Esophagus (tissue), 2 donors: ENCODE results near the gene CNIH4. TPM values are rescaled to one million over a fixed set of nuclear protein-coding genes. Genes with fewer than 3 reads are reported as not detected.

ENCODE experiments used
- H3K27ac ChIP-seq, 2 donors: one replicate each; pipeline ENCODE4 v1.5.1; 2013; ENCODE audit warnings: low read depth in 2 of 2, mild to moderate bottlenecking in 2 of 2, inconsistent platforms in 1 of 2, low read length in 1 of 2, moderate library complexity in 1 of 2
- H3K27me3 ChIP-seq, 2 donors: one replicate each; pipeline ENCODE4 v1.6.1; 2013; ENCODE audit warnings: low read length in 2 of 2, control low read depth in 1 of 2, mild to moderate bottlenecking in 1 of 2; ENCODE audit not compliant: insufficient read depth in 2 of 2, control insufficient read depth in 1 of 2
- H3K36me3 ChIP-seq, 2 donors: one replicate each; pipeline ENCODE4 v1.6.1; 2013; ENCODE audit warnings: low read length in 1 of 2; ENCODE audit not compliant: control insufficient read depth in 2 of 2, insufficient read depth in 2 of 2
- H3K4me1 ChIP-seq, 2 donors: one replicate each; pipeline ENCODE4 v1.6.1; 2013; ENCODE audit warnings: low read length in 1 of 2; ENCODE audit not compliant: control insufficient read depth in 2 of 2, insufficient read depth in 2 of 2
- H3K4me3 ChIP-seq, 2 donors: one replicate each; pipeline ENCODE4 v1.5.1; 2013; ENCODE audit warnings: low read length in 2 of 2, mild to moderate bottlenecking in 2 of 2, low read depth in 1 of 2, moderate library complexity in 1 of 2
- H3K9me3 ChIP-seq, 2 donors: one replicate each; pipeline ENCODE4 v1.6.1; 2013; ENCODE audit warnings: mild to moderate bottlenecking in 2 of 2, low read depth in 1 of 2, low read length in 1 of 2, moderate library complexity in 1 of 2; ENCODE audit not compliant: control insufficient read depth in 2 of 2, insufficient read depth in 1 of 2
- WGBS, 2 donors: extraction: QIAGEN DNeasy Blood & Tissue Kit; methylation state at CpG; one replicate each; pipeline ENCODE4 v1.1.7; 2013; 5-methylcytosine and 5-hydroxymethylcytosine counted together
- polyA plus RNA-seq, 2 donors: library from polyadenylated mRNA; stranded (reverse); fragments of 200-250 nt; gene quantifications; one replicate each; pipeline ENCODE4 v1.2.3, GENCODE V29; 2013
- donor health status: healthy with polysubstance abuse.
- donor health status: Bipolar disorder and iron deficiency.

Gene CNIH4
- polyA plus RNA-seq, 2 donors, result 57.0 to 71.4 TPM

- H3K4me3 ChIP-seq, result no peak overlapping the region
- no peaks in the 10 kb centered on the region for H3K4me1 ChIP-seq
- no peak overlapping the region for H3K27ac ChIP-seq
- H3K36me3 ChIP-seq, result peaks cover 0 to 5% of the 10 kb centered on the region in 2 donors
- H3K9me3 ChIP-seq, result no peaks in the 10 kb centered on the region
- 93% methylated on average over 5 of the region's 5 CpGs for WGBS, 2 donors
- no peaks in the 10 kb centered on the region for H3K27me3 ChIP-seq
Measured at GRCh38 chr1:224390517-224390916, 33.8 kb downstream of the CNIH4 start.

DNA sequence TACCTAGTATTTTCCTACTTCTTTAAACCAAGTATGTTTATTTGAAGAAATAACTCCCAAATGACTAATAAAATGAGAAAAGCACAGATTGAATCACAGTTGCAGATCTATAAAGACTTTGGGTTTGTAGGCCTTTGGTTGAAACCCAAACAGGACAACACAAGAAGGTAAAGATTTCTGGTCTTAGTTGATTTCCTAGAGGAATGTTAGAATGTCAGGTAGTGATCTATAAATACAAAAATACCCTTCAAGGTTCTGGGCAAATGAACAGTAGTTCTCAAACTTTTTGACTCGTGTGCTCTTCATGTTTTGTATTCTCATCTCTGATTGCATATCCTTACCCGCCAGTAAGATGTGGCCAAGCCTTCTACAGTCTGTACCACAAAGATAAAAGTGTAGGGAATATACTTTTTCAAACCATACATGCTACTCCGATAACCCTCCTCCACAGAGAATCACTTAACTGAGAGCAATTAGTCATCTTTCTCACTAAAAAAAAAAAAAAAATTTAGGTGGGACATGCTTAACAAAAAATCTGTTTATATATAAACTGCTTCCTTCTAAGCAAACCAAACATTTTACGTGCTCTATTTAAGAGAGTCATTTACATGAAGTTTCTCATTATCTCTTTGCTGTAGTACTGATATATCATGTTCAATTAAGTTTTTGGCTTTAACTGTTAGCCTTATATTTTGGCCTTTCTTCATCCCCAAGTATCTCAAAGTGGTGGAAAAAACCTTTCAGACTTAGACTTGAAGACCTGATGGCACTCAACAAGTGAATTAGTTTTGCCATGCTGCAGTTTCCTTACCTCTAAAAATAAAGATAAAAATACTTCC lies 36.0 kb downstream of the CNIH4 start:
- Histone ChIP-seq H3K36me3 (peaks cover 0 to 5% of the 10 kb centered on the region in 2 donors), H3K27ac (no peak overlapping the region), H3K9me3 (no peaks in the 10 kb centered on the region), H3K4me1 (no peaks in the 10 kb centered on the region), H3K4me3 (no peak overlapping the region), H3K27me3 (no peaks in the 10 kb centered on the region)
- 89 to 92% methylated on average over 4 of the region's 4 CpGs for WGBS, 2 donors

GRCh38 chr1:224393294-224393693 lies 36.6 kb downstream of the CNIH4 start:
- WGBS, 2 donors, result 72 to 78% methylated on average over 3 of the region's 3 CpGs
- Histone ChIP-seq H3K4me1 (no peaks in the 10 kb centered on the region), H3K36me3 (peaks cover 3 to 5% of the 10 kb centered on the region in 2 donors), H3K27me3 (no peaks in the 10 kb centered on the region), H3K4me3 (no peak overlapping the region), H3K27ac (no peak overlapping the region), H3K9me3 (no peaks in the 10 kb centered on the region)

- Histone ChIP-seq H3K27ac (no peak overlapping the region), H3K27me3 (no peaks in the 10 kb centered on the region), H3K4me3 (no peak overlapping the region), H3K9me3 (no peaks in the 10 kb centered on the region), H3K4me1 (no peaks in the 10 kb centered on the region), H3K36me3 (peaks cover 5 to 8% of the 10 kb centered on the region in 2 donors)
- 75 to 86% methylated on average over 1 of the region's 1 CpG for WGBS, 2 donors
Measured at GRCh38 chr1:224399887-224400286, 43.2 kb downstream of the CNIH4 start.

GRCh38 chr1:224402472-224403036 lies 45.9 kb downstream of the CNIH4 start:
- WGBS, 2 donors, result 77 to 86% methylated on average over 1 of the region's 1 CpG

GRCh38 chr1:224404916-224405603 lies 48.4 kb downstream of the CNIH4 start:
- WGBS, 2 donors, result 69 to 74% methylated on average over 3 of the region's 3 CpGs
- peaks cover 4 to 11% of the 10 kb centered on the region in 2 donors for H3K36me3 ChIP-seq
- no peak overlapping the region for H3K4me3 ChIP-seq

More at GRCh38 chr1:224402472-224403036, 45.9 kb downstream of the CNIH4 start:
- H3K4me3 ChIP-seq, result no peak overlapping the region
- no peaks in the 10 kb centered on the region for H3K4me1 ChIP-seq
- H3K27ac ChIP-seq, result no peak overlapping the region
- H3K27me3 ChIP-seq, result no peaks in the 10 kb centered on the region
- H3K36me3 ChIP-seq, result peaks cover 7 to 8% of the 10 kb centered on the region in 2 donors
- H3K9me3 ChIP-seq, result no peaks in the 10 kb centered on the region

DNA sequence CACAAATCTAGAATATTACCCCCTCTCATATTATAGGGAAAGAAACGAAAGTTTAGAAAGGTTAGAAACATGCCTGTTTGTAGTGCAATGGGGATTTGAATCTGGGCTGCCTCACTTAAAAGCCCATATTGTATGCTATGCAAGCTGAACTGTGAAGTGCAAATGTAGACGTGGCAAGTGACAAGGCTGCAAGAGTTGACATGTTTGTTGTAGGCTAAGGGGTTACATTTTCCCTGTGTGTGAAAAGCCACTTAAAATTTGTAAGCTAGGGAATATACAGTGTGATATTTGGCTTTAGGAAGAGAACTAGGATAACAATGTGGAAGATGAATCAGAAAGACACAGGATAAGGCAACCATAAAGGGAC lies 48.9 kb downstream of the CNIH4 start:
- 86 to 88% methylated on average over 2 of the region's 2 CpGs for WGBS, 2 donors
- Histone ChIP-seq H3K9me3 (no peaks in the 10 kb centered on the region), H3K27me3 (no peaks in the 10 kb centered on the region), H3K27ac (no peak overlapping the region), H3K4me3 (no peak overlapping the region), H3K4me1 (no peaks in the 10 kb centered on the region), H3K36me3 (peaks cover 4 to 11% of the 10 kb centered on the region in 2 donors)

More at GRCh38 chr1:224404916-224405603, 48.4 kb downstream of the CNIH4 start:
- no peaks in the 10 kb centered on the region for H3K4me1 ChIP-seq
- no peak overlapping the region for H3K27ac ChIP-seq
- no peaks in the 10 kb centered on the region for H3K9me3 ChIP-seq
- no peaks in the 10 kb centered on the region for H3K27me3 ChIP-seq

DNA sequence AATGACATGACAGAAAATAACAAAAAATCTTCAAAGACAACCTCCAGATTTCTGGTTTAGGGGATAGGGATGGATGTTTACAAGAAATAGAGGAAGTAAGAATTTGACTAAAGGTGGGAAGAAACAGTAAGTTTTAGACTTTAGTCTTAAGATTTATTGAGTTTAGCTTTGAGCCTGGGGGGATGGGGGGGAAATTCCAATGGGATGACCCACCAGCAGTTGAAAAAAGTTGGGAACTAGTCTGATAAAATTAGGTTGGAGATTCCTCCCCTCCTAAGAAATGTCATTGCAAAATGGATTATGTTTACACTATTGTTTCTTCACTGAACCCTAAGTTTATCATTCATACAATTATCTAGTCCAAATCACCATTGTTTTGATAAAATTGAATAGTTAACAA lies 49.5 kb downstream of the CNIH4 start:
- Histone ChIP-seq H3K27me3 (no peaks in the 10 kb centered on the region), H3K4me3 (no peak overlapping the region), H3K27ac (no peak overlapping the region), H3K36me3 (peaks cover 4 to 10% of the 10 kb centered on the region in 2 donors), H3K9me3 (no peaks in the 10 kb centered on the region), H3K4me1 (no peaks in the 10 kb centered on the region)

DNA sequence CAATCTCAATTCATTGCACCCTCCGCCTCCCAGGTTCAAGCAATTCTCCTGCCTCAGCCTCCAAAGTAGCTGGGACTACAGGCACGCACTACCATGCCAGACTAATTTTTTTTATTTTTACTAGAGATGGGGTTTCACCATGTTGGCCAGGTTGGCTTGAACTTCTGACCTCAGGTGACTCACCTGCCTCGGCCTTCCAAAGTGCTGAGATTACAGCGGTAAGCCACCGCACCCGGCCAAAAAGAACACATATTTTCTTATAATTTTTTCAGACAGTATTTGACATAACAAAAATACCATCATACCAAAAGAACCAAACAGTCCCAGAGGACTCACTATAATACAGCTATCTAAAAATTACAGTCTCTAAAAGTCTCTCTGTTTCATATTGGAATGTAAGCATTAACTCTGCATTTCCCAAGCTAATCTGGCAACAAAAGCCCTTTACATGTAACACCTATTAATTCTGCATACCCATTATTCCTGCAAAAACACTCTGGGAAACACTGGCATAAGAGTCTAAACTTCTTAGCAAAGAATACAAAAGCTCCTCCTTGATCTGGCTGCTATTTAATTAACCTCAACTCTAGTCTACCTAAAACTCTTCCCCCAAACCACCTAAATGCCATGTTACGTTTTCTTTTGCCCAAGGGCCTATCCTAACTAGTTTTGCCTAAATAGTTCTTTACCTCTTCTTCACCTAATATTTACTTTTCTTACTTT lies 51.1 kb downstream of the CNIH4 start:
- peak overlapping the region in 1 of 2 donors; percentile 21 for H3K27ac ChIP-seq
- H3K4me3 ChIP-seq, result no peak overlapping the region
- H3K4me1 ChIP-seq, result no peaks in the 10 kb centered on the region
- H3K36me3 ChIP-seq, result peaks cover 4 to 10% of the 10 kb centered on the region in 2 donors
- no peaks in the 10 kb centered on the region for H3K9me3 ChIP-seq
- H3K27me3 ChIP-seq, result no peaks in the 10 kb centered on the region
- 53 to 70% methylated on average over 7 of the region's 7 CpGs for WGBS, 2 donors
